ENCODE data around the gene RNF152. TPM values are rescaled to one million over a fixed set of nuclear protein-coding genes. Genes with fewer than 3 reads are reported as not detected.
A peak's percentile ranks its signal among the peaks of the same experiment; 100 is the strongest.

Gene RNF152
- total RNA-seq, 3 donors from 2014 or later, result 8.6 to 64.5 (median 31.5) TPM

DNA sequence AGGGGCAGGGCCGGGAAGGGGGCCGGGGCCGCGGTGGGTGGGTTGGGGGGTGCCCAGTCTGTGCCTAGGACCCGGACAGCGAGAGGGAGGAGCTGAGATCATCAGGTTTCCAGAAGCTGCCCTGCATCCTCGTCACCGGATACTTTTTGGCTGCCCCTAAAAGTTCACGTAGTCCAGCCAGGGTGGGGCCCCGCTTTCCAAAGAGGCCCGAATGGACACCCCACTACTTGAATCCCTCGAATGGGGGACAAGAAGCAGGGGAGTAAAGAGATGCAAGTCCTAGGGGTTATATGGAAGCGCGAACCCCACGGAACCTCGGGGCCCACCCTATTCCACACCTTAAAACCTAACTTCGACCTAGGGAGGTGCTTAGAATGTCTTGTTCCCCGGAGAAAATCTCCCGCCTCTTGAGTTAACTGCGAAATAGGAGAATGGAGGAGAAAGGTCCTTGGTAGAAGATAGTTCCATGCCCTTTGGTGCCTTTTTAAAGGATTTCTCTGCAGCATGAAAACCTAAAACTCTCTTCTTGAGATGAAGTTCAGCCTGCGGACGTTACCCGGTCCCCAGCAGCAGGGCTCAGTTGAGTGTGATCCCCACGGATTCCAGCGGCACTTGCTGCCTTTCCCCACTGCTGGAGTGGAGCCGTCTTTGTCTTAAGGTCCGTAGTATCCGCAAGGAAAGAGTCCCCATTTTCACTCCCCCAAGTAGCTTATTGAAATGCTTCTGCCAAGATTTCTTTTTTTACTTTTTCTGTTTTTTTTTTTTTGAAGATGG is 2.1 kb upstream of the RNF152 start:
- intact Hi-C loops (cut with DNase I; ENCODE audit: low total_unique reads), result loop anchor here (10.0 kb wide), 1 partner anchor 310 kb away; no protein-coding TSS in a partner anchor
- Histone ChIP-seq H3K9me3 (no peaks in the 10 kb centered on the region), H3K4me3 (peak overlapping the region; percentile 81 to 93 (median 84)), H3K27me3 (no peaks in the 10 kb centered on the region), H3K4me1 (no peaks in the 10 kb centered on the region), H3K27ac (peak overlapping the region; percentile 82 to 93), H3K36me3 (no peaks in the 10 kb centered on the region)
- peak in 1 of 2 donors; percentile 35 for DNase-seq (ENCODE audit: low spot score in 2 of 2)
- no peak for TF ChIP-seq POLR2A (IDR thresholded peaks at IDR 0.05)
- no peak for TF ChIP-seq POLR2AphosphoS5 (IDR thresholded peaks at IDR 0.05)
- TF ChIP-seq, protein P1, sequence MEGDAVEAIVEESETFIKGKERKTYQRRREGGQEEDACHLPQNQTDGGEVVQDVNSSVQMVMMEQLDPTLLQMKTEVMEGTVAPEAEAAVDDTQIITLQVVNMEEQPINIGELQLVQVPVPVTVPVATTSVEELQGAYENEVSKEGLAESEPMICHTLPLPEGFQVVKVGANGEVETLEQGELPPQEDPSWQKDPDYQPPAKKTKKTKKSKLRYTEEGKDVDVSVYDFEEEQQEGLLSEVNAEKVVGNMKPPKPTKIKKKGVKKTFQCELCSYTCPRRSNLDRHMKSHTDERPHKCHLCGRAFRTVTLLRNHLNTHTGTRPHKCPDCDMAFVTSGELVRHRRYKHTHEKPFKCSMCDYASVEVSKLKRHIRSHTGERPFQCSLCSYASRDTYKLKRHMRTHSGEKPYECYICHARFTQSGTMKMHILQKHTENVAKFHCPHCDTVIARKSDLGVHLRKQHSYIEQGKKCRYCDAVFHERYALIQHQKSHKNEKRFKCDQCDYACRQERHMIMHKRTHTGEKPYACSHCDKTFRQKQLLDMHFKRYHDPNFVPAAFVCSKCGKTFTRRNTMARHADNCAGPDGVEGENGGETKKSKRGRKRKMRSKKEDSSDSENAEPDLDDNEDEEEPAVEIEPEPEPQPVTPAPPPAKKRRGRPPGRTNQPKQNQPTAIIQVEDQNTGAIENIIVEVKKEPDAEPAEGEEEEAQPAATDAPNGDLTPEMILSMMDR (IDR thresholded peaks at IDR 0.05), result no peak

DNA sequence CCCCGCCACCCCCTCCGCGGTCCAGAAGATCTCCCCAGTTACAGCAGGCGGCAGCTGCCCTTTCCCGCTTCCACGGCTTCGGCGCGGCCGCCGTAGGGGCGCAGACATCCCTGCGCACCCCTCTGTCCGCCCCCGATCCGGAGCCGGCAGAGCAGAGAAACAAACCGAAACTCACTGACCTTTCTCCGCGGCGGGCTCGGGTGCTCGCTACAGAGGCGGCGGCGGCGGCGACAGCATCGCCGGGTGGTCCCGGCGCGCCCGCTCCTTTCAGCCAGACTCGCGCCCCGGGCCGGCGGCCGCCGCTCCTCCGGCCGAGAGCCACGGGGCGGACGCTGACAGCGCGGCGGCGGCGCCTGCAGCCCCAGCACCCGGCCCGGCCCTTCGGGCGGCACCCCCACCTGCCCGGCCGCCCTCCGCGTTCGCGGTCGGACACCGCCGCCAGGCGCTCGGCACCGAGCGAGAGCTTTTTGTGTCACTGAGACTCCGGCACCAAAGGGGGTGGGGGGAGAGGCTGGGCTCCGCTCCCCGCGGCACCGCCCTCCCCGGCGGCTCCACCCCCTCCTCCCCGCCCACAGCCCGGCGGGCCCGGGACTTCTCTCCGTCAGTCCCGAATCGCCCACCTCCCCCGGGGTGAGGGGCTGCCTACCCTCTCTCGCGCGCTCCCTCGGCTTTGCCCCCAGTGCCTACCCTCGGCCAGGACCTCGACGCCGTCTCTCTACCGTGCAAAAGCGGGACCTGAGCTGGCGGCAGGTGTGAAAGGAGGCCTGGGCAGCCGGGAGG is 1.4 kb upstream of the RNF152 start:
- peak; percentile 77 to 78 for DNase-seq (ENCODE audit: low spot score in 2 of 2)
- no peaks in the 10 kb centered on the region for H3K9me3 ChIP-seq
- H3K4me1 ChIP-seq, result no peaks in the 10 kb centered on the region
- H3K36me3 ChIP-seq, result no peaks in the 10 kb centered on the region
- H3K4me3 ChIP-seq, result peak overlapping the region; percentile 81 to 93 (median 84)
- H3K27ac ChIP-seq, result peak overlapping the region; percentile 82 to 93
- intact Hi-C loops (cut with DNase I; ENCODE audit: low total_unique reads), result loop anchor here (10.0 kb wide), 1 partner anchor 309 kb away; no protein-coding TSS in a partner anchor
- no peaks in the 10 kb centered on the region for H3K27me3 ChIP-seq
- TF ChIP-seq POLR2AphosphoS5 (IDR thresholded peaks at IDR 0.05) (peak in 1 of 3 donors; percentile 53), POLR2A (IDR thresholded peaks at IDR 0.05) (no peak)
- TF ChIP-seq, protein P1 (IDR thresholded peaks at IDR 0.05), result peak in 2 of 3 donors; percentile 18 to 47

DNA sequence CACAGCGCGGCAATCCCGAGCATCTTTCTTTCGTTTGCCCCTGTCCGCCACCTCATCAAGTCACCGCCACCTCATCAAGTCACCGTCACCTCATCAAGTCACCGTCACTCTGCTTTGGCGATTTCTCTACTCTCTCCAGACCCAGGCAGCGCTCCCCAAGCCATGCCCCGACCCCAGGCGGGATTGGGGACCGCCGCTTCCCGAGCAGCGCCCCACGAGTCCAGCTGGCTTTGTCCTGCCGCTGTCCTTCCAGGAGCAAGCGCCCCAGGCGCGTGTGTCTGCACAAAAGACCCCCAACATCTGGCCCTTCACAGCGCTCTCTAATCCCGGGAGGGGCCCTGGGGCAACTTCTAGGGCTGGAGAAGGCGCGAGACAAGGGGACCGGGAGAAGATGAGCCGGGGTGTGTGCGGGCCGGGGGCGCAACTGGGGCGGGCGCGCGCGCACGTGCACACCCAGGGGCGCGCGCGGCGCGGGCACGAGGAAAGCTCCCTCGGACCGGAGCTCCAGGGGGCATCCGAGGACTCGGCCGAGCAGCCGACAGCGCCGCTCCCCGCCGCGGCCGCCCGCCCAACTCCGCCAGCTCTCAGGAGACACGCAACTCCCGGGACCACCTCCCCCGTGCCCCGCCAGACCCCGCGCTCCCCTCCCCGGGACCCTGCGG is 633 bp upstream of the RNF152 start:
- Histone ChIP-seq H3K4me3 (peak overlapping the region; percentile 81 to 93 (median 84)), H3K4me1 (no peaks in the 10 kb centered on the region), H3K27me3 (no peaks in the 10 kb centered on the region), H3K9me3 (no peaks in the 10 kb centered on the region), H3K36me3 (no peaks in the 10 kb centered on the region), H3K27ac (peak overlapping the region; percentile 82 to 93)
- intact Hi-C loops (cut with DNase I; ENCODE audit: low total_unique reads), result loop anchor here (10.0 kb wide), 1 partner anchor 309 kb away; no protein-coding TSS in a partner anchor
- DNase-seq (ENCODE audit: low spot score in 2 of 2), result no peak
- TF ChIP-seq POLR2A (IDR thresholded peaks at IDR 0.05) (no peak), POLR2AphosphoS5 (IDR thresholded peaks at IDR 0.05) (no peak)
- TF ChIP-seq, protein P1 (IDR thresholded peaks at IDR 0.05), result no peak

DNA sequence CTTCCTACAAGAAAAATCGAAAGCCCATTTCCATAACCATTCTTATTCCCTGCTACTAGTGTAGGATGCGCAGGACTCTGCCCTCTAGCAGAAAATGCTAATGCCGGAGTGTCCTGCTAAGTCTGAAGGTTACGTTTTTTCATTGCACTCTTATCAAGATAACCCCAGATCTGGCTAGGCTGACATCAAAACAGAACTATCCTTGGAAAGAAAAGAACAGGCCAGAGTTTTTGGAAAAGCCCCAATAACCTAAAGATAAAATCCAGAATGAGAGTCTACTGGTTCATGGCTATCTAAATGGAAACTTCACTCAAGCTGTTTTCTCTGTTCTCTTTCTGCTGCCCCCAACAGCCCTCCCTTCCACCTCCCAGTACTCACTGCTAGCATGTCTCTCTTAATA is 913 bp downstream of the RNF152 start:
- no peak for DNase-seq (ENCODE audit: low spot score in 2 of 2)
- H3K9me3 ChIP-seq, result no peaks in the 10 kb centered on the region
- peak overlapping the region in 2 of 3 donors; percentile 84 to 93 for H3K4me3 ChIP-seq
- no peaks in the 10 kb centered on the region for H3K36me3 ChIP-seq
- intact Hi-C loops (cut with DNase I; ENCODE audit: low total_unique reads), result loop anchor here (10.0 kb wide), 1 partner anchor 307 kb away; no protein-coding TSS in a partner anchor
- H3K27me3 ChIP-seq, result no peaks in the 10 kb centered on the region
- H3K27ac ChIP-seq, result no peak overlapping the region
- H3K4me1 ChIP-seq, result no peaks in the 10 kb centered on the region
- TF ChIP-seq, protein P1 (IDR thresholded peaks at IDR 0.05), result no peak
- no peak for TF ChIP-seq POLR2A (IDR thresholded peaks at IDR 0.05)
- no peak for TF ChIP-seq POLR2AphosphoS5 (IDR thresholded peaks at IDR 0.05)
